Fibroblast of lung (primary cell): ENCODE results near the gene DQX1. TPM values are rescaled to one million over a fixed set of nuclear protein-coding genes. Genes with fewer than 3 reads are reported as not detected.

Experiments
- DNase-seq, 2 donors: peaks; one replicate each; pipeline versions ENCODE4 v3.0.0 to v3.0.0-alpha.2; 2010; ENCODE audit warnings: low read depth in 2 of 2
- H2AFZ ChIP-seq: 2 replicates; pipeline ENCODE4 v1.5.1; 2012; ENCODE audit warnings: low read length, control low read depth, inconsistent platforms
- H3K27ac ChIP-seq: 2 replicates; pipeline ENCODE4 v1.5.1; 2011; ENCODE audit warnings: low read length, control low read depth; ENCODE audit not compliant: insufficient read depth
- H3K27me3 ChIP-seq: 2 replicates; pipeline ENCODE4 v1.5.1; 2011; ENCODE audit warnings: mild to moderate bottlenecking, low read length; ENCODE audit not compliant: control insufficient read depth, insufficient read depth
- H3K36me3 ChIP-seq: 2 replicates; pipeline ENCODE4 v1.5.1; 2011; ENCODE audit warnings: low read length; ENCODE audit not compliant: control insufficient read depth, insufficient read depth
- H3K4me1 ChIP-seq: 2 replicates; pipeline ENCODE4 v1.5.1; 2011; ENCODE audit warnings: low read length; ENCODE audit not compliant: control insufficient read depth, insufficient read depth; ENCODE audit errors: extremely low read depth
- H3K4me2 ChIP-seq: 2 replicates; pipeline ENCODE4 v1.5.1; 2011; ENCODE audit warnings: low read length, control low read depth; ENCODE audit not compliant: insufficient read depth; ENCODE audit errors: extremely low read depth
- H3K4me3 ChIP-seq, 4 experiments: fragments of 200-600 bp in 1 of 4; sonication (generic) in 1 of 4; replicated peaks in 1 of 4; 2 replicates each; pipeline ENCODE4 v1.5.1; 2011 to 2016; ENCODE audit warnings: low read length in 4 of 4, low read depth in 3 of 4, mild to moderate bottlenecking in 3 of 4, control low read depth in 2 of 4, inconsistent platforms in 1 of 4, mixed read lengths in 1 of 4; ENCODE audit not compliant: insufficient read depth in 1 of 4; ENCODE audit errors: control extremely low read depth in 1 of 4
- H3K79me2 ChIP-seq: 2 replicates; pipeline ENCODE4 v1.5.1; 2012; ENCODE audit warnings: mild to moderate bottlenecking, low read length, inconsistent platforms; ENCODE audit not compliant: control insufficient read depth, insufficient read depth
- H3K9ac ChIP-seq: 2 replicates; pipeline ENCODE4 v1.5.1; 2011; ENCODE audit warnings: mild to moderate bottlenecking, low read length, control low read depth; ENCODE audit not compliant: insufficient read depth
- H3K9me3 ChIP-seq: 2 replicates; pipeline ENCODE4 v1.5.1; 2012; ENCODE audit warnings: low read depth, low read length; ENCODE audit not compliant: control insufficient read depth, insufficient read depth
- H4K20me1 ChIP-seq: 2 replicates; pipeline ENCODE4 v1.5.1; 2011; ENCODE audit warnings: low read length; ENCODE audit not compliant: control insufficient read depth, insufficient read depth; ENCODE audit errors: extremely low read depth
- CTCF ChIP-seq, 2 donors: IDR thresholded peaks in 1 of 2; conservative IDR thresholded peaks in 1 of 2; 1 replicate in 1 of 2; 2 replicates in 1 of 2; pipeline ENCODE4 v1.5.1; 2011 to 2012; ENCODE audit warnings: low read length in 2 of 2, control low read depth in 1 of 2, inconsistent platforms in 1 of 2, low read depth in 1 of 2, mild to moderate bottlenecking in 1 of 2
- EZH2 ChIP-seq: IDR thresholded peaks from 2 replicates; pipeline ENCODE4 v1.5.1; 2012; ENCODE audit warnings: low read length, control low read depth, mild to moderate bottlenecking; ENCODE audit errors: missing control alignments
- polyA plus RNA-seq, 2 donors: library from polyadenylated mRNA; depleted of rRNA in 1 of 2; stranded (reverse) in 1 of 2; unstranded in 1 of 2; fragments of >200 nt; gene quantifications; 2 replicates each; pipeline ENCODE4 v1.2.1, GENCODE V29; 2011 to 2012; ENCODE audit warnings: missing spikeins in 1 of 2
- total RNA-seq: library from RNA; depleted of rRNA; stranded (reverse); fragments of >200 nt; gene quantifications from 2 replicates; pipeline ENCODE4 v1.2.1, GENCODE V29; 2014

Gene DQX1
- total and polyA plus RNA-seq, 2 donors (not counting 1 experiment from before 2014, with no cell fraction given): not detected

- no peak for TF ChIP-seq CTCF (conservative IDR thresholded peaks at IDR 0.05 in 1 of 2, IDR thresholded peaks at IDR 0.05 in 1 of 2; ENCODE audit: low read depth in 1 of 2, low read length in 2 of 2)
- TF ChIP-seq EZH2: no peak
- Histone ChIP-seq H3K36me3 (peaks cover 4% of the 10 kb centered on the region), H2AFZ (peak overlapping the region; percentile 54), H3K4me2 (peak overlapping the region; percentile 73), H3K9ac (peak overlapping the region; percentile 48), H3K79me2 (peaks cover 15% of the 10 kb centered on the region), H3K9me3 (no peaks in the 10 kb centered on the region), H4K20me1 (no peaks in the 10 kb centered on the region), H3K4me1 (peaks cover 10% of the 10 kb centered on the region), H3K4me3 (peak overlapping the region; percentile 64 to 88 (median 80)), H3K27me3 (peaks cover 21% of the 10 kb centered on the region), H3K27ac (peak overlapping the region; percentile 99)
- DNase-seq: peak in 1 of 2 donors; percentile 43
Observed at GRCh38 chr2:74507926-74508520, 18.0 kb downstream of the DQX1 start.

- H3K4me1 ChIP-seq: peaks cover 10% of the 10 kb centered on the region
- peaks cover 16% of the 10 kb centered on the region for H3K27me3 ChIP-seq
- peak within 1 kb of the TSS; percentile 98 for H3K9ac ChIP-seq
- peaks cover 4% of the 10 kb centered on the region for H3K36me3 ChIP-seq
- no peaks in the 10 kb centered on the region for H3K9me3 ChIP-seq
- DNase-seq: peak; percentile 96 to 98
- H2AFZ ChIP-seq: peak within 1 kb of the TSS; percentile 95
- TF ChIP-seq CTCF (conservative IDR thresholded peaks at IDR 0.05 in 1 of 2, IDR thresholded peaks at IDR 0.05 in 1 of 2; ENCODE audit: low read depth in 1 of 2, low read length in 2 of 2) (peak; percentile 19 to 43), EZH2 (no peak)
- H4K20me1 ChIP-seq: no peaks in the 10 kb centered on the region
- peak within 1 kb of the TSS; percentile 99 for H3K4me2 ChIP-seq
- H3K79me2 ChIP-seq: peaks cover 15% of the 10 kb centered on the region
- H3K27ac ChIP-seq: peak within 1 kb of the TSS; percentile 99
- H3K4me3 ChIP-seq: peak within 1 kb of the TSS; percentile 64 to 88 (median 80)
Observed at GRCh38 chr2:74507145-74507925, 18.7 kb downstream of the DQX1 start, which contains the start of gene PCGF1. Gene PCGF1, minus strand, starts transcription at chr2:74507695. Its CDS starts 27 bp downstream, at chr2:74507668.

GRCh38 chr2:74505448-74506246, 20.4 kb downstream of the DQX1 start:
- Histone ChIP-seq H3K9ac (no peak overlapping the region), H2AFZ (no peak overlapping the region), H3K4me2 (peak overlapping the region; percentile 44), H3K36me3 (peaks cover 4% of the 10 kb centered on the region), H4K20me1 (no peaks in the 10 kb centered on the region), H3K27ac (no peak overlapping the region), H3K27me3 (peaks cover 3% of the 10 kb centered on the region), H3K4me1 (peaks cover 10% of the 10 kb centered on the region), H3K4me3 (peak overlapping the region in 2 of 4 experiments; percentile 19 to 47), H3K79me2 (peaks cover 15% of the 10 kb centered on the region), H3K9me3 (no peaks in the 10 kb centered on the region)
- DNase-seq: no peak
- TF ChIP-seq CTCF (conservative IDR thresholded peaks at IDR 0.05 in 1 of 2, IDR thresholded peaks at IDR 0.05 in 1 of 2; ENCODE audit: low read depth in 1 of 2, low read length in 2 of 2) (no peak), EZH2 (no peak)
